Endothelial cell of umbilical vein (primary cell): ENCODE results near the gene SRRM3. TPM values are rescaled to one million over a fixed set of nuclear protein-coding genes. Genes with fewer than 3 reads are reported as not detected.

ENCODE experiments used
- BruUV-seq: library from RNA; stranded (reverse); fragments of 400-500 nt; replicated peaks from 2 replicates; lab custom pipeline; 2021; lab: Mats Ljungman, UMichigan
- CTCF ChIA-PET: fragments of 300-600, 350-600 bp; sonication (Branson Sonifier 250); formaldehyde crosslinking; loops from one replicate; lab custom pipeline; 2021; ENCODE audit warnings: antibody characterized with exemption, inconsistent platforms; lab: Charles Lee
- POLR2A ChIA-PET: fragments of 300-600, 350-600 bp; sonication (Branson Sonifier 250); formaldehyde crosslinking; loops from one replicate; lab custom pipeline; 2021; ENCODE audit warnings: antibody characterized with exemption, inconsistent platforms; lab: Charles Lee
- DNase-seq: peaks from one replicate; pipeline ENCODE4 v3.0.0-alpha.2; 2011; ENCODE audit warnings: low read depth, low spot score
- FAIRE-seq: peaks from 2 replicates; lab custom pipeline; 2011; peaks lifted over from hg19 to GRCh38; lab: Jason Lieb, UNC
- H2AFZ ChIP-seq: 2 replicates; pipeline ENCODE4 v1.6.0; 2012; ENCODE audit warnings: low read depth, low read length, control low read depth, inconsistent platforms
- H3K27ac ChIP-seq: 2 replicates; pipeline ENCODE4 v1.5.1; 2011; ENCODE audit warnings: low read depth, mild to moderate bottlenecking, control low read depth, low read length, moderate library complexity; ENCODE audit not compliant: insufficient read depth
- H3K27me3 ChIP-seq, 2 experiments: 2 replicates each; pipeline versions ENCODE4 v1.6.0 to v1.6.1; 2011; ENCODE audit warnings: low read length in 2 of 2, mixed read lengths in 1 of 2; ENCODE audit not compliant: control insufficient read depth in 2 of 2, insufficient read depth in 2 of 2
- H3K36me3 ChIP-seq, 2 experiments: 2 replicates in 1 of 2; 3 replicates in 1 of 2; pipeline ENCODE4 v1.5.1; 2011; ENCODE audit warnings: low read length in 2 of 2, mild to moderate bottlenecking in 1 of 2, moderate library complexity in 1 of 2; ENCODE audit not compliant: control insufficient read depth in 2 of 2, insufficient read depth in 2 of 2; ENCODE audit errors: extremely low read depth in 1 of 2
- H3K4me1 ChIP-seq: 3 replicates; pipeline ENCODE4 v1.5.1; 2011; ENCODE audit warnings: mild to moderate bottlenecking, low read length; ENCODE audit not compliant: control insufficient read depth, insufficient read depth; ENCODE audit errors: extremely low read depth
- H3K4me2 ChIP-seq: 2 replicates; pipeline ENCODE4 v1.6.1; 2011; ENCODE audit warnings: low read length, control low read depth, mixed read lengths; ENCODE audit not compliant: insufficient read depth
- H3K4me3 ChIP-seq, 3 experiments: fragments of 200-600 bp in 1 of 3; sonication (generic), shearing (Covaris generic) in 1 of 3; replicated peaks in 1 of 3; 2 replicates each; pipeline ENCODE4 v1.5.1; 2011 to 2016; ENCODE audit warnings: control low read depth in 3 of 3, low read length in 3 of 3, mild to moderate bottlenecking in 2 of 3, inconsistent platforms in 1 of 3, low read depth in 1 of 3, moderate library complexity in 1 of 3; ENCODE audit not compliant: insufficient read depth in 1 of 3
- H3K79me2 ChIP-seq: 2 replicates; pipeline ENCODE4 v1.6.0; 2012; ENCODE audit warnings: low read length, inconsistent platforms; ENCODE audit not compliant: control insufficient read depth, insufficient read depth
- H3K9ac ChIP-seq: replicated peaks from 2 replicates; pipeline ENCODE3; 2011; ENCODE audit warnings: low read length, control low read depth; ENCODE audit not compliant: insufficient read depth; ENCODE audit errors: extremely low read depth
- H3K9me1 ChIP-seq: replicated peaks from 3 replicates; pipeline ENCODE4 v1.6.0; 2011; ENCODE audit warnings: mild to moderate bottlenecking, low read length; ENCODE audit not compliant: control insufficient read depth, insufficient read depth; ENCODE audit errors: extremely low read depth
- H3K9me3 ChIP-seq: replicated peaks from 2 replicates; pipeline ENCODE4 v1.5.1; 2012; ENCODE audit warnings: low read length, inconsistent platforms; ENCODE audit not compliant: control insufficient read depth, insufficient read depth
- H4K20me1 ChIP-seq: replicated peaks from 2 replicates; pipeline ENCODE3; 2011; ENCODE audit warnings: mild to moderate bottlenecking, low read length; ENCODE audit not compliant: control insufficient read depth, insufficient read depth; ENCODE audit errors: extremely low read depth
- CTCF ChIP-seq, 2 donors: IDR thresholded peaks; 1 replicate in 1 of 2; 2 replicates in 1 of 2; pipeline ENCODE4 v1.5.1; 2011; ENCODE audit warnings: low read length in 2 of 2, mild to moderate bottlenecking in 2 of 2, moderate library complexity in 2 of 2, control low read depth in 1 of 2, inconsistent platforms in 1 of 2, low read depth in 1 of 2; ENCODE audit not compliant: insufficient read depth in 1 of 2; ENCODE audit errors: extremely low read depth in 1 of 2
- EZH2 ChIP-seq: IDR thresholded peaks from 2 replicates; pipeline ENCODE4 v1.6.1; 2012; ENCODE audit warnings: borderline replicate concordance, low read depth, mild to moderate bottlenecking, moderate library complexity, low read length, inconsistent platforms; ENCODE audit not compliant: severe bottlenecking
- FOS ChIP-seq: IDR thresholded peaks from 2 replicates; pipeline ENCODE4 v1.6.1; 2011; ENCODE audit warnings: mild to moderate bottlenecking, low read length, moderate library complexity, borderline replicate concordance; ENCODE audit not compliant: insufficient read depth
- GATA2 ChIP-seq: IDR thresholded peaks from 2 replicates; pipeline ENCODE4 v1.7.0; 2011; ENCODE audit warnings: low read depth, mild to moderate bottlenecking, moderate library complexity, mixed read lengths, low read length; ENCODE audit not compliant: insufficient read length, insufficient read depth
- JUN ChIP-seq: IDR thresholded peaks from 2 replicates; pipeline ENCODE4 v1.6.1; 2011; ENCODE audit warnings: borderline replicate concordance, low read depth; ENCODE audit not compliant: insufficient read length, insufficient read depth
- MAX ChIP-seq: IDR thresholded peaks from 2 replicates; pipeline ENCODE4 v1.6.1; 2011; ENCODE audit not compliant: insufficient read depth, insufficient read length
- MYC ChIP-seq: IDR thresholded peaks from one replicate; pipeline ENCODE4 v1.6.1; 2011; ENCODE audit warnings: mild to moderate bottlenecking, low read depth, low read length
- POLR2A ChIP-seq: IDR thresholded peaks from 2 replicates; pipeline ENCODE4 v1.6.1; 2012; ENCODE audit warnings: low read depth, mild to moderate bottlenecking, control low read depth, low read length
- POLR2AphosphoS5 ChIP-seq: IDR thresholded peaks from 2 replicates; pipeline ENCODE4 v1.6.1; 2012; ENCODE audit warnings: low read depth, mild to moderate bottlenecking, control low read depth, low read length, moderate library complexity; ENCODE audit not compliant: insufficient read depth
- dilution Hi-C: fragments of 300-500 bp; cut with MboI; formaldehyde crosslinking; loops from one replicate; pipeline ENCODE4 v1.15.0; 2019; ENCODE audit warnings: low sequenced_read_pairs; ENCODE audit not compliant: extremely low pct_ligation_motif_present
- intact Hi-C: fragments of 100-400 bp; cut with micrococcal nuclease; formaldehyde crosslinking; loops from one replicate; pipeline ENCODE4 v1.10.0; 2022
- polyA plus RNA-seq, 4 experiments: library from polyadenylated mRNA; depleted of rRNA in 3 of 4; stranded (reverse) in 3 of 4; unstranded in 1 of 4; fragments of >200 nt; gene quantifications; 2 replicates each; pipeline versions ENCODE4 v1.2.1 to v1.2.3, GENCODE V29; 2011 to 2012; ENCODE audit warnings: missing spikeins in 1 of 4
- total RNA-seq: library from RNA; stranded (reverse); gene quantifications from 2 replicates; pipeline ENCODE4 v1.2.3, GENCODE V29; 2021

Gene SRRM3
- total and polyA plus RNA-seq, 2 donors (not counting 3 experiments of a cell fraction or from before 2014, with no cell fraction given) = 4.4 to 5.4 TPM

- no peaks in the 10 kb centered on the region for H4K20me1 ChIP-seq
- DNase-seq = no peak
- H3K9ac ChIP-seq = no peak overlapping the region
- H3K36me3 ChIP-seq = no peaks in the 10 kb centered on the region
- ChIA-PET CTCF (interaction anchor here (1.1 to 2.2 kb wide), 2 partner anchors 29 to 55 kb away, joined by 3 to 14 read pairs; no protein-coding TSS in a partner anchor), POLR2A (no interaction called here)
- no peak overlapping the region for H2AFZ ChIP-seq
- H3K4me1 ChIP-seq = no peaks in the 10 kb centered on the region
- H3K9me3 ChIP-seq = no peaks in the 10 kb centered on the region
- peaks cover 0 to 6% of the 10 kb centered on the region in 2 experiments for H3K27me3 ChIP-seq
- dilution Hi-C loops (no loop called here), intact Hi-C loops (no loop called here)
- no peak overlapping the region for H3K27ac ChIP-seq
- no peak overlapping the region for H3K4me3 ChIP-seq
- no peak for TF ChIP-seq GATA2
- TF ChIP-seq MAX = no peak
- no peak for TF ChIP-seq JUN
- TF ChIP-seq POLR2A = no peak
- TF ChIP-seq MYC = no peak
- no peak for TF ChIP-seq FOS
- H3K79me2 ChIP-seq = no peaks in the 10 kb centered on the region
- no peak for FAIRE-seq
- H3K4me2 ChIP-seq = no peak overlapping the region
- BruUV-seq = no TSS peak
- no peaks in the 10 kb centered on the region for H3K9me1 ChIP-seq
Observed at GRCh38 chr7:76233538-76234281, 32.0 kb downstream of the SRRM3 start.

- dilution Hi-C loops (no loop called here), intact Hi-C loops (no loop called here)
- H3K36me3 ChIP-seq = no peaks in the 10 kb centered on the region
- no peaks in the 10 kb centered on the region for H3K9me3 ChIP-seq
- DNase-seq (no peak), FAIRE-seq (no peak)
- no peaks in the 10 kb centered on the region for H3K79me2 ChIP-seq
- POLR2A ChIA-PET = interaction anchor here (0.6 kb wide), 1 partner anchor 64 kb away, joined by 4 read pairs; no protein-coding TSS in a partner anchor
- H3K9me1 ChIP-seq = no peaks in the 10 kb centered on the region
- H3K4me1 ChIP-seq = no peaks in the 10 kb centered on the region
- CTCF ChIA-PET = interaction anchor here (1.3 to 2.2 kb wide), 3 partner anchors 26 to 31 kb away, joined by 4 to 14 read pairs (median 6); no protein-coding TSS in a partner anchor
- no peaks in the 10 kb centered on the region for H4K20me1 ChIP-seq
- H3K4me3 ChIP-seq = no peak overlapping the region
- H3K27me3 ChIP-seq = peaks cover 0 to 6% of the 10 kb centered on the region in 2 experiments
- H3K9ac ChIP-seq = no peak overlapping the region
- H3K4me2 ChIP-seq = no peak overlapping the region
- H3K27ac ChIP-seq = no peak overlapping the region
- no peak overlapping the region for H2AFZ ChIP-seq
- BruUV-seq = no TSS peak
- no peak for TF ChIP-seq MAX
- TF ChIP-seq CTCF (IDR thresholded peaks at IDR 0.05; ENCODE audit: extremely low read depth in 1 of 2, insufficient read depth in 1 of 2, low read depth in 1 of 2, low read length in 2 of 2) = no peak
- no peak for TF ChIP-seq EZH2
- TF ChIP-seq JUN = no peak
- no peak for TF ChIP-seq MYC
- TF ChIP-seq POLR2AphosphoS5 = no peak
- TF ChIP-seq GATA2 = no peak
- no peak for TF ChIP-seq FOS
- TF ChIP-seq POLR2A = no peak
Observed at GRCh38 chr7:76234282-76234584, 32.5 kb downstream of the SRRM3 start.
